Astrocyte (in vitro differentiated cells and primary cell): ENCODE data around the gene SYT2.

Source experiments
- CTCF ChIP-seq: IDR thresholded peaks from 2 replicates; pipeline ENCODE4 v1.5.1; 2011; ENCODE audit warnings: low read depth, mild to moderate bottlenecking, inconsistent platforms, low read length, moderate library complexity; ENCODE audit not compliant: insufficient read depth
- EZH2 ChIP-seq: IDR thresholded peaks from 2 replicates; pipeline ENCODE4 v1.6.1; 2012; ENCODE audit warnings: mild to moderate bottlenecking, low read length, inconsistent platforms; ENCODE audit not compliant: insufficient read depth

- TF ChIP-seq CTCF = no peak
- TF ChIP-seq EZH2 = no peak
These were observed 121.6 kb downstream of the SYT2 start for GRCh38 chr1:202588503-202589189.
